CD4-positive, alpha-beta T cell treated with Interleukin-4 for 4 hours (primary cell): ENCODE data around the gene ATG16L1.

ENCODE experiments used
- DNase-seq: peaks from one replicate; pipeline ENCODE4 v3.0.0-alpha.2; 2020

ATG16L1 gene

GRCh38 chr2:233251306-233252116, at the start of gene ATG16L1:
ATG16L1 (plus strand) TSS chr2:233251673; CDS start chr2:233251828, 155 bp downstream.
- DNase-seq = peak; percentile 95

DNA sequence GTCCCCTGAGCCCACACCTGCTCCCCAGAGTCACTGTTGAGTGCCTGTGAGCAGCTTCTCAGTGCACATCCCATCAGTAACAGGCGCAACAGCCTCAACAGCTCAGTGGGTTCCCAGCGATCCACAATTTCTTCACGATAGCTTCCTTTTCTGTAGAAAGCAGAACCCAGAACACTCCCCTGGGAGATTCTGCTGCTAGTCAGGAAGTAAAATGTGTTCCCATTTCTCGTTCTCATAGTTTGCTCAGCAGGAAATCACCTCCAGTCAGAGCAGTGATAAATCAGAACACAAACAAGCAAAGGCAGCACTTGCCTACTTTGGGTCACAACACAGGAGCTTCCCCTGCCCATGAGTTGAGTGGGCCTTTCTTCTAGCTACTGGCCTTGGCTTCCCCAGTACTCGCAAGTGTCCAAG, 48.9 kb upstream of the ATG16L1 start:
- DNase-seq = no peak

- DNase-seq = no peak
Measured at GRCh38 chr2:233203060-233203459, 48.4 kb upstream of the ATG16L1 start.

GRCh38 chr2:233204286-233204936, 47.1 kb upstream of the ATG16L1 start:
- DNase-seq = no peak

- no peak for DNase-seq
Measured at GRCh38 chr2:233208382-233209116, 42.9 kb upstream of the ATG16L1 start.

DNA sequence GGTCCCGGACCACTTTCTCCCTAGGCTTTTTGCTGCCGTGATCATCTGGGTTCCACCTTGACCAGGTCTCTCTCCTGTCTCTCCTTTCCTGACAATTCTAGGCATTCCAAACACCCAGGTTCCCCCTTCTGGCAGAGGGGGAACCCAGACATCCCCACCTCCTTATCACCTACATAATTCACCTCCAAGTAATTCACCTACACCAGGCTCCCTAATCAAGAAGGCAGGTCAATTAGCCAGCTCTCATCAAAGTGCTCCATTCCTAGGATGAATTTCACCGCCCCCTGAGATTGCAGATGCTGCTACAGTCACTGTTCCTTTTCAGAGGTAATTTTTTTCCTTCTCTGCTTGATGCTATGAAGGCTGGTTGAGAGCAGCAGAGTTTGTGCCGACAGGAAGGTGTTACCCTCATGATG, 42.3 kb upstream of the ATG16L1 start:
- DNase-seq = no peak

- no peak for DNase-seq
Measured at GRCh38 chr2:233209533-233210171, 41.8 kb upstream of the ATG16L1 start.

- DNase-seq = no peak
Measured at GRCh38 chr2:233210281-233210680, 41.2 kb upstream of the ATG16L1 start.

DNA sequence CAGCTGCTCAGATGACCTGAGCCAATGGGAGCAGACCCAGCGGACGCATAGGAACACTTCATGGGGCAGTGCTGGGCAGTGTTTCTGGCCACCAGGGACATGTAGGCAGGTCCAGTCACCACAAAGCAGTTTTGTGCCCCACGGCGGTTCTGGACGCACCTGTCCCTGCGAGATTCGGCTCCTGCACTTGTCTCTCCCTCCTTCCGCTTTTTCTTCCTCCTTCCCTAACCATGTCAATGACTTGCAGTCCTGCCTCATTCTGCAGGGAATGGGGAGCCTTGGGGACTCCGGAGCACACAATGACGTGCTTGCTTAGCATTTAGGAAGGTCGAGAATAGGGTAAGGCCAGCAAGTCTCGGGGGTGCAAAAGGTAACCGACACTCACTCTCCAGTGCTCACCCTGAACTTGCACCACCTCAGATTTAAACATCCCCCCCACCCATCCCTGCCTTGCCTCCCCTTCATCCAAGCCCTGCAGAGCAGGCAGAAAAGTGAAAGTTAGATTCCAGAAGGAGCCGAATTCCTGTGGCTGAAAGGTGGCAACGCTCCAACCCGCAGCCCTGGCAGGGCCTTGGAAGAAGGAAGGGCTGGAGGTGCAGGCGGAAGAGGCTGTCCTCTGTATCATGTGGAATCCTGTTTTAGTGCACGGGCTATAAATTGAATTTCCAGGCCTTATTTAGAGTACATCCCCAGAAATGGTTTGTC, 40.5 kb upstream of the ATG16L1 start:
- DNase-seq = no peak

DNA sequence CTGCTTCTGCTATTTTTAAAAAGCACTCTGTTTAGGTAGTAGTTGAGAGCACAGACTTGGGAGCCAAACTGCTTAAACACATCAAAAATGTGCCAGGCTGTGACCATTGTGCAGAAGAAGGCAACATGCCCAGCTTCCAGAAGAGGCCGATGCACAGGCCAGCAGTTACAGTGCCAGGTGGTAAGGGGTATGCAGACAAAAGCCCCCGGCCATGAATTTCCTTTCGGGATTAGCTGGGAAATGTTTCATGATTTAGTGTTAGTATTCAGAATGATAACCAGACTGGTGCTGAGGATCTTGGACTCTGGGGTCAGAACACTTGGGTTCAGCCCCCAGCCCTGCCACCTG, 40.0 kb upstream of the ATG16L1 start:
- DNase-seq = no peak

DNA sequence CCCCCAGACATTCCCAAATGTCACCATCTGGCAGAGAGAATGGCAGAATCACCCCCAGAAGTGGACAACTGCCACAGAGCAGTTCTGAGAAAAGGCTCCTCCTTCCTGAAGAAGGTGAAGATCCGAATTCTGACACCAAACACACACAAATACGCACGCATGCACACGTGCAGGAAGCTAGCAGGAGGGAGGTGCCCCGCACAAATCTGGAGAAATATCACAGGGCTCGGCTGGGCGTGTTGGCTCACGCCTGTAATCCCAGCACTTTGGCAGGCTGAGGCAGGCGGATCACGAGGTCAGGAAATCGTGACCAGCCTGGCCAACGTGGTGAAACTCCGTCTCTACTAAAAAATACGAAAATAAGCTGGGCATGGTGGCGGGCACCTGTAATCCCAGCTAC, 38.5 kb upstream of the ATG16L1 start:
- DNase-seq = no peak

DNA sequence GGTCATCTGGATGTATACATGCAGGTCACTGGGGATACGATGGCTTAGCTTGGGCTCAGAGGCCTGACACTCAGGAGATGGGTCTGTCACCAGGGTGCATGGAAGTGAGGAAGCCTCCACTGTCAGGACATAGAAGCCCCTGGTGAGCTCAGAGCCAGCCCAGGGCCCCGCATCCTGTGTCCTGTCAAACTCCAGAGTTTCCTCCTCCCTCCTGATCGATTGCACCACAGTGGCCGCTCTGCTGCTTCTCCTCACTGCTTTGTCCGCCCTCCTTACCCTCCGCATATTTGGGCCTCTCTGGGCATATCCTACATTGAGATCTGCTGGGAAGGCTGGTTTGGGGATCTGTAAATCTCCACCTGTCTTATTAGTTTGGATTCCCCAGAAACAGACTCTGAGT, 37.5 kb upstream of the ATG16L1 start:
- DNase-seq = no peak

DNA sequence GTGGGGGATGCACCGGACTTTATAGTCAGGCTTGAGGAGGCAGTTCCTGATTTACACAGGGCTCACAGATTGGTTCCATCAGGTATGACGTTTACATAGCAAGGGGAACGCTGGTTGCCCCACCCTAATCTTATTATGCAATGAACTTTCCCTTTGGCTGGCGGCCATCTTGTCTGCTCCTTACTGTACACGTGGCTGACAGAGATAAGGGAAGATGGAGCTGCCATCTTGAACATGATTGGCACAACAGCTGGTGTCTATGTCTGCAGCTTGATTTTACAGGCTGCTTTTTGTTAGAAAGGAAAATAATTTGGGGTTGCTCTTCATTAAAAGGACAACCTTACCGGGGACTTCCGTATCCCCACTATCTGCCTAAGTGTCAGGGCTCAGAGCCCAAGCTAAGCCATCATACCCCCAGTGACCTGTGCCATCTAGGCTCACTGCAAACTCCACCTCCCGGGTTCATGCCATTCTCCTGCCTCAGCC, 33.5 kb upstream of the ATG16L1 start:
- no peak for DNase-seq

DNA sequence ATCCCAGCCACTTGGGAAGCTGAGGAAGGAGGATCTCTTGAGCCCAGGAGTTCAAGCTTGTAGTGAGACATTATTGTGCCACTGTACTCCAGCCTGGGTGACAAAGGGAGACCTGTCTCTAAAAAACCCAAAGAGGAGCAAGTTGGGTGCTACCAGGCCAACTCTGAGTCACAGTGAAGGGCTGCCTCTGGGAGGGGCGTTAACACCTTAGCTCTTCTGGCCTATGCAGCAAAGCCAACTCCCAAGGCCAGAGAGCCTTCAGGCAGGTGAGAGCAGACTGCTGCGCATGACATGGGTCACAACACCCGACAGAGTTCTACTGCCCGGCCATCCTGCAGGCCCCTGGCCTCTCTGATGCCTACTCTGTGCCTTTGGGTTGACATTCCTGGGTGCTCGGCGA, 32.6 kb upstream of the ATG16L1 start:
- no peak for DNase-seq

GRCh38 chr2:233219848-233220247, 31.6 kb upstream of the ATG16L1 start:
- no peak for DNase-seq

DNA sequence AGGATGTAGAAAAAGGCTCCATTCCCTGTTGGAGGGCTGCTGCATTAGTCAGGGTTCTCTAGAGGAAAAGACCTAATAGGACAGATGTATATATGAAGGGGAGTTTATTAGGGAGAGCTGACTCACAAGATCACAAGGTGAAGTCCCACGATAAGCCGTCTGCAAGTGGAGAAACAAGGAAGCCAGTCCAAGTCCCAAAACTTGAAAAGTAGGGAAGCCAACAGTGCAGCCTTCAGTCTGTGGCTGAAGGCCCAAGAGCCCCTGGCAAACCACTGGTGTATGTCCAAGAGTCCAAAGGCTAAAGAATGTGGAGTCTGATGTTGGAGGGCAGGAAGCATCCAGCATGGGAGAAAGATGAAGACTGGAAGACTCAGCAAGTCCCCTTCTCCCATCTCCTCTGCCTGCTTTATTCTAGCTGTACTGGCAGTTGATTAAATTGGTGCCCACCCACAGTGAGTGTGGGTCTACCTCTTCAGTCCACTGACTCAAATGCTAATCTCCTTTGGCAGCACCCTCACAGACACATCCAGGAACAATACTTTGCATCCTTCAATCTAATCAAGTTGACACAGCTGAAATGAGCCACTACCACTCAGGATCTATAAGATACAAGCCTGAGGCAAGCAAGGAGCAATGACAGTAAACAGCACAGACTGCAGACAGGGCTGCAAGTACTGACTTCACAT, 30.0 kb upstream of the ATG16L1 start:
- DNase-seq = no peak

GRCh38 chr2:233223059-233223894, 28.2 kb upstream of the ATG16L1 start:
- DNase-seq = no peak

- no peak for DNase-seq
Measured at GRCh38 chr2:233225230-233226068, 26.0 kb upstream of the ATG16L1 start.

DNA sequence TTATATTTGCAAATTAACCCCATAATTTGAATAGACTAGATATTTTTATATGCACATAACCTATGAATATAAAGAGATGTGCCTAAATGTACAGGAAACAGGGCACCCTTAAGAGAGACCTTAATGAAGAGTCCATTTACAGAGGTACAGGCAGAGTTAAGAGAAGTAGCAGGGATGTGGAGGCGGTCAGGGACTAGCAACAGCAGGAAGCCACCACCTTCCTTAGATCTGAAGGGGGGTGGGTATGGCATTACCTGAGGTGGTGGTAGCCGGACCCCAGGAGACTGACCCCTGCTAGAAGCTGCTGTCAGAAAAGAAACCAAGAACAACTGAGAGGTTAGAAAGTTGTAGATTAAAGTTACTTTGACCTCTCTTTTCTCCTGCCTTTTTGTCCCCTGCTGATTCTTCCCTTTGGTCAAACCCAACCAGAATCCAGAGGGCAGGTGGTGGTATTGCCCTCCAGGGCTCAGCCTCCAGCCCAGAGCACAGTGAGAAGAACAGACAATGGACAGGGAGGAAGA, 24.9 kb upstream of the ATG16L1 start:
- no peak for DNase-seq
